Hepatocyte (in vitro differentiated cells): ENCODE results near the gene CSF2RB.

Experiments used
- CTCF ChIP-seq: fragments of 200-600 bp; sonication (generic); IDR thresholded peaks from 2 replicates; pipeline ENCODE4 v1.5.1; 2016; ENCODE audit warnings: antibody characterized with exemption, mild to moderate bottlenecking; ENCODE audit not compliant: poor library complexity
- EZH2 ChIP-seq: fragments of 200-600 bp; sonication (generic); IDR thresholded peaks from 2 replicates; pipeline ENCODE4 v1.6.1; 2016; ENCODE audit warnings: antibody characterized with exemption, mild to moderate bottlenecking, borderline replicate concordance

GRCh38 chr22:36918586-36919284 lies 5.3 kb downstream of the CSF2RB start:
- TF ChIP-seq CTCF: no peak
- TF ChIP-seq EZH2: no peak
